Stimulated activated memory B cell treated with anti-CD40 and anti-IgM and Interleukin-4, amounts not matched to agents 10 μg/mL and 1 μg/mL and 100 μg/mL, for 72 hours (primary cell): ENCODE results near the gene SECISBP2.

Experiments used
- ATAC-seq: fragments of 150-1000 bp; cut with Tn5 transposase; 2 replicates; pipeline ENCODE4 v1.10.0; 2021
- H3K27ac Mint-ChIP-seq: one replicate; pipeline ENCODE4 v1.8.0; 2022; ENCODE audit warnings: mild to moderate bottlenecking, mixed read lengths
- H3K27me3 Mint-ChIP-seq: one replicate; pipeline ENCODE4 v1.8.0; 2022; ENCODE audit warnings: mixed read lengths
- H3K36me3 Mint-ChIP-seq: one replicate; pipeline ENCODE4 v1.8.0; 2022; ENCODE audit warnings: mixed read lengths
- H3K4me1 Mint-ChIP-seq: one replicate; pipeline ENCODE4 v1.8.0; 2022; ENCODE audit warnings: mixed read lengths
- H3K4me3 Mint-ChIP-seq: one replicate; pipeline ENCODE4 v1.8.0; 2022; ENCODE audit warnings: mild to moderate bottlenecking, moderate library complexity, mixed read lengths
- H3K9me3 Mint-ChIP-seq: one replicate; pipeline ENCODE4 v1.8.0; 2022; ENCODE audit warnings: mixed read lengths

SECISBP2 gene

GRCh38 chr9:89351584-89352300 is 33.4 kb downstream of the SECISBP2 start:
- no peak for ATAC-seq
- Mint-ChIP-seq H3K4me3 (no peak overlapping the region), H3K36me3 (peaks cover 88% of the 10 kb centered on the region), H3K4me1 (peaks cover 10% of the 10 kb centered on the region), H3K9me3 (no peaks in the 10 kb centered on the region), H3K27me3 (no peaks in the 10 kb centered on the region), H3K27ac (peak overlapping the region; percentile 72)

- ATAC-seq = no peak
These were observed 34.2 kb downstream of the SECISBP2 start for GRCh38 chr9:89352451-89352850.

GRCh38 chr9:89352874-89353649 is 34.8 kb downstream of the SECISBP2 start:
- Mint-ChIP-seq H3K36me3 (peaks cover 88% of the 10 kb centered on the region), H3K9me3 (no peaks in the 10 kb centered on the region), H3K4me3 (no peak overlapping the region), H3K27me3 (no peaks in the 10 kb centered on the region), H3K4me1 (peaks cover 10% of the 10 kb centered on the region), H3K27ac (peak overlapping the region; percentile 72)
- no peak for ATAC-seq

More at GRCh38 chr9:89352451-89352850, 34.2 kb downstream of the SECISBP2 start:
- peak overlapping the region; percentile 72 for H3K27ac Mint-ChIP-seq
- H3K4me1 Mint-ChIP-seq = peaks cover 10% of the 10 kb centered on the region
- H3K9me3 Mint-ChIP-seq = no peaks in the 10 kb centered on the region
- no peaks in the 10 kb centered on the region for H3K27me3 Mint-ChIP-seq
- peaks cover 88% of the 10 kb centered on the region for H3K36me3 Mint-ChIP-seq
- H3K4me3 Mint-ChIP-seq = no peak overlapping the region

- Mint-ChIP-seq H3K4me3 (no peak overlapping the region), H3K9me3 (no peaks in the 10 kb centered on the region), H3K36me3 (peaks cover 89% of the 10 kb centered on the region), H3K27ac (peak overlapping the region; percentile 19), H3K27me3 (no peaks in the 10 kb centered on the region), H3K4me1 (peaks cover 10% of the 10 kb centered on the region)
- ATAC-seq = no peak
These were observed 35.7 kb downstream of the SECISBP2 start for GRCh38 chr9:89353989-89354388.

- Mint-ChIP-seq H3K27me3 (no peaks in the 10 kb centered on the region), H3K27ac (no peak overlapping the region), H3K4me3 (no peak overlapping the region), H3K36me3 (peaks cover 86% of the 10 kb centered on the region), H3K4me1 (peaks cover 10% of the 10 kb centered on the region), H3K9me3 (no peaks in the 10 kb centered on the region)
- ATAC-seq = no peak
These were observed 36.2 kb downstream of the SECISBP2 start for GRCh38 chr9:89354471-89354870.

GRCh38 chr9:89356782-89357181 is 38.5 kb downstream of the SECISBP2 start:
- Mint-ChIP-seq H3K27ac (peak overlapping the region; percentile 46), H3K4me3 (no peak overlapping the region), H3K36me3 (peaks cover 86% of the 10 kb centered on the region), H3K27me3 (no peaks in the 10 kb centered on the region), H3K4me1 (peaks cover 4% of the 10 kb centered on the region), H3K9me3 (no peaks in the 10 kb centered on the region)
- ATAC-seq = no peak

GRCh38 chr9:89357331-89358197 is 39.3 kb downstream of the SECISBP2 start:
- no peak for ATAC-seq
- Mint-ChIP-seq H3K9me3 (no peaks in the 10 kb centered on the region), H3K27ac (peak overlapping the region; percentile 46), H3K4me1 (no peaks in the 10 kb centered on the region), H3K27me3 (no peaks in the 10 kb centered on the region), H3K36me3 (peaks cover 87% of the 10 kb centered on the region), H3K4me3 (no peak overlapping the region)

- Mint-ChIP-seq H3K9me3 (no peaks in the 10 kb centered on the region), H3K27ac (peak overlapping the region; percentile 46), H3K4me3 (no peak overlapping the region), H3K4me1 (no peaks in the 10 kb centered on the region), H3K36me3 (peaks cover 82% of the 10 kb centered on the region), H3K27me3 (no peaks in the 10 kb centered on the region)
- no peak for ATAC-seq
These were observed 40.1 kb downstream of the SECISBP2 start for GRCh38 chr9:89358376-89358916.

GRCh38 chr9:89358985-89359384 is 40.7 kb downstream of the SECISBP2 start:
- peaks cover 80% of the 10 kb centered on the region for H3K36me3 Mint-ChIP-seq
- no peaks in the 10 kb centered on the region for H3K9me3 Mint-ChIP-seq
- peak overlapping the region; percentile 46 for H3K27ac Mint-ChIP-seq
- no peaks in the 10 kb centered on the region for H3K27me3 Mint-ChIP-seq
- no peak for ATAC-seq
- H3K4me1 Mint-ChIP-seq = no peaks in the 10 kb centered on the region
- no peak overlapping the region for H3K4me3 Mint-ChIP-seq

- Mint-ChIP-seq H3K4me1 (no peaks in the 10 kb centered on the region), H3K4me3 (no peak overlapping the region), H3K27me3 (no peaks in the 10 kb centered on the region), H3K27ac (peak overlapping the region; percentile 39), H3K9me3 (no peaks in the 10 kb centered on the region), H3K36me3 (peaks cover 71% of the 10 kb centered on the region)
- ATAC-seq = no peak
These were observed 41.5 kb downstream of the SECISBP2 start for GRCh38 chr9:89359751-89360261.

- Mint-ChIP-seq H3K27me3 (no peaks in the 10 kb centered on the region), H3K4me1 (no peaks in the 10 kb centered on the region), H3K9me3 (no peaks in the 10 kb centered on the region), H3K4me3 (no peak overlapping the region), H3K36me3 (peaks cover 65% of the 10 kb centered on the region), H3K27ac (peak overlapping the region; percentile 39)
- ATAC-seq = no peak
These were observed 42.2 kb downstream of the SECISBP2 start for GRCh38 chr9:89360465-89360864.

- H3K4me1 Mint-ChIP-seq = no peaks in the 10 kb centered on the region
- no peaks in the 10 kb centered on the region for H3K27me3 Mint-ChIP-seq
- no peak overlapping the region for H3K4me3 Mint-ChIP-seq
- no peaks in the 10 kb centered on the region for H3K9me3 Mint-ChIP-seq
- H3K36me3 Mint-ChIP-seq = peaks cover 59% of the 10 kb centered on the region
- ATAC-seq = no peak
- H3K27ac Mint-ChIP-seq = peak overlapping the region; percentile 39
These were observed 42.7 kb downstream of the SECISBP2 start for GRCh38 chr9:89361031-89361430.

- Mint-ChIP-seq H3K4me3 (no peak overlapping the region), H3K27ac (no peak overlapping the region), H3K9me3 (no peaks in the 10 kb centered on the region), H3K27me3 (no peaks in the 10 kb centered on the region), H3K4me1 (no peaks in the 10 kb centered on the region), H3K36me3 (peaks cover 49% of the 10 kb centered on the region)
- no peak for ATAC-seq
These were observed 43.7 kb downstream of the SECISBP2 start for GRCh38 chr9:89361816-89362646.

- Mint-ChIP-seq H3K36me3 (peaks cover 42% of the 10 kb centered on the region), H3K27ac (no peak overlapping the region), H3K4me3 (no peak overlapping the region), H3K4me1 (no peaks in the 10 kb centered on the region), H3K9me3 (no peaks in the 10 kb centered on the region), H3K27me3 (no peaks in the 10 kb centered on the region)
- ATAC-seq = no peak
These were observed 44.5 kb downstream of the SECISBP2 start for GRCh38 chr9:89362647-89363310.
